Stimulated activated CD8-positive, alpha-beta memory T cell treated with anti-CD3 and anti-CD28 coated beads, Interleukin-4, amount 100 ng/mL, for 1 hour (primary cell): Measurements from ENCODE around the gene ADCK2.
"Not testable (repeated sequence)": the region's sequence is repeated elsewhere in the genome, so short reads cannot be mapped to it uniquely, and the experiment has no call there.

Experiments used
- DNase-seq, 2 donors: peaks; one replicate each; pipeline ENCODE4 v3.0.0-alpha.2; 2020; ENCODE audit warnings: low read depth in 2 of 2, low spot score in 1 of 2

Gene ADCK2, protein sequence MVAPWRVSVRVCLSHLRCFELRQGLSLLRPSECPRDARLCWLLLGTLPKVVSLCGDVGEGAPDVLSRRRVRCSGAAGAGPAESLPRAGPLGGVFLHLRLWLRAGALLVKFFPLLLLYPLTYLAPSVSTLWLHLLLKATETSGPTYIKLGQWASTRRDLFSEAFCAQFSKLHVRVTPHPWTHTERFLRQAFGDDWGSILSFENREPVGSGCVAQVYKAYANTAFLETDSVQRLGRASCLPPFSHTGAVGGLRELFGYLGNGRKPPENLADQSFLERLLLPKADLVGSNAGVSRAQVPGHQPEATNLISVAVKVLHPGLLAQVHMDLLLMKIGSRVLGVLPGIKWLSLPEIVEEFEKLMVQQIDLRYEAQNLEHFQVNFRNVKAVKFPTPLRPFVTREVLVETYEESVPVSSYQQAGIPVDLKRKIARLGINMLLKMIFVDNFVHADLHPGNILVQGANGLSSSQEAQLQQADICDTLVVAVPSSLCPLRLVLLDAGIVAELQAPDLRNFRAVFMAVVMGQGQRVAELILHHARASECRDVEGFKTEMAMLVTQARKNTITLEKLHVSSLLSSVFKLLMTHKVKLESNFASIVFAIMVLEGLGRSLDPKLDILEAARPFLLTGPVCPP

DNA sequence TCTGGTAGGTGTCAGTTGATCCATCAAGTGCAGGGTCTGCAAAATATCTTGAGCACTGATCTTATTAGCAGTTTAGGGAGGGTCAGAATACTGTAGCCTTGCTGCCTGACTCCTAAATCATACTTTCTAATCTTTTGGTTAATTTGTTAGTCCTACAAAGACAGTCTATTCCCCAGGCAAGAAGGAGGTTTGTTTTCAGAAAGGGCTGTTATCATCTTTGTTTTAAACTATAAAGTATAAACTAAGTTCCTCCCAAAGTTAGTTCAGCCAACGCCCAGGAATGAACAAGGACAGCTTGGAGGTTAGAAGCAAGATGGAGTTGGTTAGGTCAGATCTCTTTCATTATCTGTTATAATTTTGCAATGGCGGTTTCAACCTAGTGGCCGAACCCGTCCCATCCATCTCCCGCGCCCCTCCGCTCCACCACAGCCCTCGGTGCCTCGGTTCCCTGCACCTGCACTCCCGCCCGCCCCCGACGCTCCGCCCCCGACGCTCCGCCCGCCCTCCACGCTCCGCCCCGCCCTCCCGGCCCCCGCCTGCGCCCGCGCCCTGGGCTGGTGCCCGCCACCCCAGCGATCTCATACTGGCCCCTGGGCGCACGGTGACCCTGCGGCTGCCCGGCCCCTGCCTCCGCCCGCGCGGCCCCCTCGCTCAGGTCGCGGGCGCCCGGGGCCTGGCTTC is at the start of gene ADCK2:
ADCK2 (plus strand) TSS at position 564 of the 681 bp plus-strand sequence. CDS start 386 bp downstream, outside the sequence.
- DNase-seq, result peak in 1 of 2 donors; percentile 41

GRCh38 chr7:140623980-140624379 is 48.8 kb upstream of the ADCK2 start:
- DNase-seq, result no peak

DNA sequence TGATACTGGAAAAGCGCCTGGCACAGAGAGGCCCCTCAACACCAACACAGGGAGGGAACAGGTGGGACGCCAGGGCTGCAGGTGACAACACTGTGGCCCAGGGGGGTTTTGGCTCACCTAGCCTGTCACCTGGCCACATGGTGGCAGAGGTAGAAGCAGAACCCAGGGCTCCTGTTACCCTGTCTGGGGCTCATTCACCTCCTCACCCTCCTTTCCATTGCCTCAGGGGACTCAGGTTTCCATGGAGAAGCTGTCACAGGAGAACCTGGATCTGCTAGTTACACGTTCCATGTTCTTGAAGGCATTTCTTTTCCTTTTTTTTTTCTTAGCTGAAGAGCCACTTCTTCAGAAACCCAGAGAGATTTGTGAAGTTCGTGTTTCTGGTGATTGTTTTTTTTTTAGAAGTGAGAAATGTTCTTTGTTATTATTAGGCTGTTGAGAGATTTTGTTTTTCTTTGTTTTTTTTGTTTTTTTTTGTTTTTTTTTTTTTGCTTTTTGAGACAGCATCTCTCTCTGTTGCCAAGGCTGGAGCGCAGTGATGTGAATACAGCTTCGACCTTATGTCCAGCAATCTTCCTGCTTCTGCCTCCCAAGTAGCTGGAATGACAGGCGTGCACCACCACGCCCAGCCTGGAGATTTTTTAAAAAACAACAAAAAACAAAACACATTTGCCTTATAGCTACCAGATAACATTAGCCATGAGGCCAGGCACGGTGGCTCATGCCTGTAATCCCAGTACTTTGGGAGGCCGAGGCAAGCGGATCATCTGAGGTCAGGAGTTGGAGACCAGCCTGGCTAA is 48.2 kb upstream of the ADCK2 start:
- DNase-seq, result no peak

GRCh38 chr7:140625192-140625558 is 47.6 kb upstream of the ADCK2 start:
- not testable (repeated sequence) for DNase-seq

- no peak for DNase-seq
Measured at GRCh38 chr7:140625908-140626868, 46.6 kb upstream of the ADCK2 start.

DNA sequence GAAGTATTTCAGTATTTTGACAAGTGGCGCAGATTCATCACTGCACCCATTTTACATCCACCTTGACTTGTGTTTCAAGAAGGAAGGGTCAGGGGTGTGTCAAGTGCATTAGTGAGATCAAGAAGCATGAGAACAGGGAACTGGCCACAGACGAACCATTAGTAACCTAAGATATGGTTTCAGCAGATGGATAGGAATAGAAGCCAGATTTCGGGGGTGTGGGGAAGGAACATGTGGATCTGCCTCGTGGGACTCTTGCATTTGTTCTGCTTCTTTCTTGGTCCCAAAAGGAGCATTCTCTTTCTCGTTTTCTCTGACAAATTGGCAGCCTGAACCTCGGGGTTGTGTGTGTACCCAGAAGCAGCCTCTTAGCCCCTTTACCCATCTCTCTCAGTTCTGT is 41.7 kb upstream of the ADCK2 start:
- no peak for DNase-seq

- no peak for DNase-seq
Measured at GRCh38 chr7:140631602-140632001, 41.1 kb upstream of the ADCK2 start.

DNA sequence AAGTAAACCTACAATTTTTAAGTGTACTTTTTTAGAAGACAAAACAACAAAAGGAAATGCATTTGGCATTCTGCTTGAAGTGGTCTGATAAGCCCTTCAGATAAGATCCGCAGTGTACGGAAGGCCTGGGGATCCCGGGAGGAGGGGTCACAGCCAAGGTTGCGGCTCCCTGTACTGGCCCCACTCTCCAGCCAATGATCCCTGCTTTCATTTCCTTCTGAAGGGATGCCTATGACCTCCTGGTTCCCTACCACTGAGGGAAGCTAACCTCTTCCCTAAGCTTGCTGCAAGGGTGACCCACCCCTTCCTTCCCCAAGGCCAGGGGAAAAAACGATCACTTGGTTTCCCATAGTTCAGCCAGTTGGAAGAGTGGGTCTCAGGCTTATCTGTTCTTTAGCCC is 37.4 kb upstream of the ADCK2 start:
- DNase-seq, result no peak

DNA sequence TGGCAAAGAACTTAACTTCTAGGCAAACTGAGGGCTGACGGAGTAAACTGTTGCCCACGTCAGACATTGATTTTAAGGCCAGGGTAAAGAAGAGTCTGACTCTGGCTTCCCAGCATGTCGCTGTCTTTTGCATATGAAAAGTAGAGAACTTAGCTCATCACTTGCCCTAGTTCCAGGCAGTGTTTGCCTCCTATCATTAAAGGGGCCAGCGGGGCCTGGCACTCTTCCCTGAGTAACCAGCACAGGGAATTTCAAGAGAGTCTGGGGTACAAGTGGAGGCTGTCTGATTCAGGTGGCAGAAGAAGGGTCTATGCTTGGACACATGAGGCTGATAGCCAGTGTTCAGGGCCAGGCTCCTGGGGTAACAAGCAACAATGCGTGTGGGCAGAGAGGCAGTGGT is 36.9 kb upstream of the ADCK2 start:
- DNase-seq, result no peak

- no peak for DNase-seq
Measured at GRCh38 chr7:140637400-140637799, 35.3 kb upstream of the ADCK2 start.

- DNase-seq, result no peak
Measured at GRCh38 chr7:140638173-140638791, 34.5 kb upstream of the ADCK2 start.

DNA sequence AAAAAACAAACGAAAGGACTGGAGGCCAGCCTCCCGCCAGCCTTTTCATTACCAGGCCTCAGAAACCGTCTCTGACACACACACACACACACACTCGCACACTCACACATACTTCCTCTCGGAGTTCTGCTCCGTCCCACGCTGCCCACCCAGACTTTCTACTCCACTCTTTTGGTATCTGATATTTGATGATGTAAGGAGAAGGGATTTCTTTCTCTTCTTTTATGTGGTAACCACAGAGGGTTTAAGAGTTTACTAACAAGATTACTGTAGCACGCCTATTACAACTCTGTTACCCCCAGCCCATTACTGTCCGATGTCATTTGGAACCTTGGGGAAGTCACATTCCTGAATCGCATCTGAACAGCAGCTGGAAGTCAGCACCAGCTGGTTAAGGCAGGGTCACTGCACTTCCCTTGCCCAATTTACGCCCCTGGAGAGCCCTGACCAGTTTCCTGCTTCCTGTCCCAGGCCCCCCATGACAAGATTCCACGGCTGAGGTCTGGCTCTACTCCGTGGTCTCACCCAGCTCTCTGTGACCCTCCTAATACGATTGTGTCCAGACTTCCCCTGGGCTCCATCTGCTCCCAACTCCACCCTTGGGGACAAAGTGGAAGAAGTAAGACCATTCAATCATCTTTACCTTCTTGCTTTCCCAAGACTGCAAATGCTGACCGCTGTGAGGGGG is 33.2 kb upstream of the ADCK2 start:
- DNase-seq, result no peak

DNA sequence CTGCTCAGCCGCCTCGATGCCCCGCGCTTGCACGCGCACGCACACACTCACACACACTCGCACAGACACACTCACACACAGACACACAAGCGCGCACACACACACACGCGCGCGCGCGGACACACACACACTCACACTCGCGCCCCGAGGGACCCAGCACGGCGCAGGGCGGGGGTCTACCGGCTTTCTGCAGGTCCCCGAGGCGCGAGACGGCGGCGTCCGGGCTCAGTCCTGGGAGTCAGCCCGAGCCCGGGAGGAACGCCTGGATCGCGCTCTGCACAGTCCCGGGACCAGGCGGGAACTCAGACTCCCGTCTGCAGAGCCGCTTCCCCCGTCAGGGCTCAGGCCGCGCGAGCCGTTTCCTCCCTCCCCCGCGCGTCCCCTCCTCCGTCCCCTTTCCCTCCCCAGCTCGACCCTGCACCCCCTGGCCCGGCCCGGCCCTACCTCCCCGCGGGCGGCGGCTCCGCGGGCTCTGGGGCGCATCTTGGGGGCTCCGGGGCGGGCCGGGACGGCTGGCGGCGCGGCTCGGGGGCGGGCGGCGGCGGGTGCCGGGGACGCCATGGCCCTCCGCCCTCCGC is 32.6 kb upstream of the ADCK2 start:
- no peak for DNase-seq

DNA sequence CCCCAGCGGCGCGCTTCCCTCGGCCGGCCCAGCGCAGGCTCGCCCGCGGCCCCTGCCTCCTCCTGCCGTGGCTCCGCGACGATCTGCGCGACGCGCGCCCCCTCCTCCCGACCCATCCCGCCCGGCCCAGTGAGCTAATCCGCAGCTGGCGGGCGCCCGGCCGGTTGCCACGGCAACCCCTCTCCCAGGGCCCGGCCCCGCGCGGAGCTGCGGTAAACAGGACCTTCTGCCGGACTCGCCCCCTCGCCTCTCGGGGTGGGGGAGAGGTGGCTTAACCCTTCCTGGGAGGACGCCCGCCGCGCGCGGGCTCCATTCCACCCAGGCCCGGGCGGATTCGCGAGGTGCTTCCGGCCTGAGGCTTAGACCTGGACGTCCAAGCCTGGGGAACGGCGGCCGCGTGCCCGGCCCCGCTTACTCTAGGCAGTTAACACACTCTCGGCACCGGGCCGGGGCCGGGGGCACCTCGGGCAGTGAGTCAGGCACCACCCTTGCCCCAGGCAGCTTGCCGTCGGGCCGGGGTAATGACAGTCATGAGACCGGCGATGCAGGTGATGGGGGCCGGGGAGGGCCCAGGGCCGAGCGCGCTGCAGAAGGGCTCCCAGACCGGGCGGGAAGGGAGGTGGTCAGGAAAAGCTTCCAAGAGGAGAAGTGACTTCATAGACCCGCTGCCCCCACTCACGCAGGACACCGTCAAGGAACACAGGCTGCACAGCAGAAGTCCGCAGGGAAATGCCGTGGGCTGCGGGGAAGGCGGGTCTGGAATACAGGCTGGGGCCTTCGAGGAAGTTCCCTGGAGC is 31.8 kb upstream of the ADCK2 start, which contains the start of gene DENND2A:
DENND2A (minus strand) TSS at position 87 of the 797 bp plus-strand sequence. CDS start 38,416 bp downstream, outside the sequence.
- DNase-seq, result no peak

DNA sequence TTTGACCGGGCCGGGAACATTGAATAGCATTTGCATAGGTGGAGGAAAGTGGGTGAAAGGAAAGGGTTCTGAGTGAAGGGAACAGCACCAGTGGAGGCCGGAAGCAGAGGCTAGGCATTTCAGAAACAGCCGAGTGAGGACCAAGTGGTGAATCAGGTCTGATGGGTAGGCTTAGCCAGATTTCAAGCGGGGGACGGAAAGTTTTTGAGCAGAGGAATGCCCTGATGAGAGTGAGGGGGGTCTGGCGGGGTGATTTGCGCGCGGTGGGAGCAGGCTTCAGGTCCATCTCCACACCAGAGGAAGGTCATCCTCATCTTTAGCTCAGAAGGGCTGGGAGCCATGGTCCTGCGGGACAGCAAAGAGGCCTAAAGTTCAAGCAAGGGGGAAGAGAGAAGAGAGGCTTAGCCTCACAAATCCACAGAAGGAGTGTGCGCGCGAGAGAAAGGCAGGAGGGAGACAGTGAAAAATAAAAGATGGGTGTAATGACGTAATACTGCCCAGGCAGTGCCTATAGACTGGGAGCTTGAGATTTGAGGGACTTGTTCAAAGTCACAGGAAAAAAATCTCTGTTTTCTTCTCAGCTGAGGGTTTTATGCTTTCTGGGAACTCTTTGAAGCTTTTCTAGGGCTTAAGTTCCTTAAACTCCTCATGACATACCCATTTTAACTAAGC is 31.1 kb upstream of the ADCK2 start:
- DNase-seq, result no peak

DNA sequence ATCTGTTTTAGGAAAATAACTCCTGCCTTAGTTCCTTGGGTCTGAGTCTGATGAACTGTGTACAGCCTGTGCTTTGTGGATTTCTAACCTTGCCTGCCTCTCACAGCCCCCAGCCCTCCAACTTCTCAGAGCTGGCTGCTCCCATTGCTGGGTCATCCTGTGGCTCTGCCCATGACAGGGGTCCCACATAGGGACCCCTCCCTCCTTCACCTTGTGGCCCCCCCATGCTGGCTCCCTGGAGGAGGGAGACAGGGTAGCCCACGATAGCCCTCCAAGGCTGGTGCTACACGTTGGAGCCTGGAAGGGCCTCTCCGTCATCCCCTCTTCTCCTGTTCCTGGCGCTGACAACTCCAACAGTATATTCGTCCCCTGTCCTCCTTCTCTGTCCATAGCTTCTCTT is 29.3 kb upstream of the ADCK2 start:
- DNase-seq, result no peak

- not testable (repeated sequence) for DNase-seq
Measured at GRCh38 chr7:140644761-140645160, 28.0 kb upstream of the ADCK2 start.
